IPS DF 4.7 (cell line): ENCODE data around the gene SIPA1L3.

Source experiments
- DNase-seq: peaks from one replicate; pipeline ENCODE4 v3.0.0-alpha.2; 2013; ENCODE audit warnings: low spot score; ENCODE audit errors: extremely low read depth

The SIPA1L3 gene

DNA sequence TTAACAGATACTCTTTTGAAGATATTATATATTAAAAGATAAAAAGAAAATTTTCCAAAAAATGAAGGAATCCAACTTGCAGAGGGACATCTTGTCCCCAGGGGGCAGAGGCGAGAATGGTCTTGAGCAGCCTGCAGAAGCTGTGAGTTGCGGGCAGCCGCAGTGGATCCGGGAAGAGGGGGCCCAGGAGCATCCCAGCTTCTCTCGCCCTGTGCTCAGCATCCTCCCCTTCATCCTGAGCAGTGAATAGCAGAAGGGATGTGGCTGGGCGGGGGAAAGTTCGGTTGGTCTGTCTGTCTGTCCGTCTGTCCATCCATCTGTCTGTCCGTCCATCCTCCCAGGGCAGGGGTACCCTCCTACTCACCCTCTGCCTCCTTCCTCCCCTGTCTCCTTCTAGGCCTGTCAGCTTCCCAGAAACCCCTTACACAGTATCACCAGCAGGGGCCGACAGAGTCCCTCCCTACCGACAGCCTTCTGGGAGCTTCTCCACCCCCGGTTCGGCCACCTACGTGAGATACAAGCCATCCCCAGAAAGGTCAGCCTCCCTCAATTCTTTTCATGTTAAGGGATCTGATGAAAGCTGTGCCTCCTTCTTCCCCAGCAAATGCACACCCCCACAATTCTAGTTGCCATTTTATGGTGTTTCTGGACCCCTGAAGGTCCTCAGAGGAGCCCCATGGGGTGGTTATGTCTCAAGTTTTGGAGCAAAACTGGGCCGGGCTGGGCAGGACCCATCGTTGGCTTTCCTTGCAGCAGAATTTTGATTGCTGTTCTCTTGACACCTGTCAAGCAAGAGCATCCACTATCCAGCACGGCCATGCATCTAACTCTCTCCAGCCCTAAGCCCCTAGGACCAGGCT lies 235.4 kb downstream of the SIPA1L3 start:
- peak; percentile 49 for DNase-seq

DNA sequence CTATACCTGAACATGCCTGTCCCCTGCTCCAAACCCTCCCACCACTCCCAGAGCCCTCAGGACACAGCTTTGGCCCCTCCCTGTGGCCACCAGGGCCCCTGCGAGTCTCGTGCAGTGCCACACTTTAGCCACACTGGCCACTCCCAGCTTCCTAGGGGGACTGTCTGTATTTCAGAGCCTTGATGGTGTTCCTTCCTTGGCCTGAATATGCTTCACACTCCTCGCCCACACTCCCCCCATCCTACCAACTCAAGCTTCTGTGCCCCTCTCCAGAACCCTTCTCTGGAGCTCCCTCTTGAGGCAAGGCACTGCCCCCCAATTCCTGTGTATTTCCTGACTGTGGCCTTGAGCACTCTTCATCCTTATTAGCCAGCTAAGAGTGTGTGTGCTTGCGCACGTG lies 236.8 kb downstream of the SIPA1L3 start:
- no peak for DNase-seq

- DNase-seq, result no peak
These were observed 237.7 kb downstream of the SIPA1L3 start for GRCh38 chr19:38144667-38145066.

DNA sequence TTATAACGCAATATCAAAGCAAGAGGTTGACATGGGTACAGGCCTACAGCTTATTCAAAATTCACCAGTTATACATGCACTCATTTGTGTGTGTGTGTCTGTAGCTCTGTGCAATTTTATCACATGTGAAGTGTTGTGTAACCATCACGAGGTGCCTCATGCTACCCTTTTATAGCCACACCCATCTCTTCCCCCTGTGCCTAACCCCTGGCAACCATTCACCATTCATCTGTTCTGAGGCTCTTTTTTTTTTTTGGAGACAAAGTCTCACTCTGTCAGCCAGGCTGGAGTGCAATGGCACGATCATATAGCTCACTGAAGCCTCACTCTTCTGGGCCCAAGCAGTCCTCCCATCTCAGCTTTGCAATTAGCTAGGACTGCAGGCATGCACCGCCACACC lies 238.6 kb downstream of the SIPA1L3 start:
- DNase-seq, result no peak

GRCh38 chr19:38148337-38148736 lies 241.3 kb downstream of the SIPA1L3 start:
- DNase-seq, result no peak

DNA sequence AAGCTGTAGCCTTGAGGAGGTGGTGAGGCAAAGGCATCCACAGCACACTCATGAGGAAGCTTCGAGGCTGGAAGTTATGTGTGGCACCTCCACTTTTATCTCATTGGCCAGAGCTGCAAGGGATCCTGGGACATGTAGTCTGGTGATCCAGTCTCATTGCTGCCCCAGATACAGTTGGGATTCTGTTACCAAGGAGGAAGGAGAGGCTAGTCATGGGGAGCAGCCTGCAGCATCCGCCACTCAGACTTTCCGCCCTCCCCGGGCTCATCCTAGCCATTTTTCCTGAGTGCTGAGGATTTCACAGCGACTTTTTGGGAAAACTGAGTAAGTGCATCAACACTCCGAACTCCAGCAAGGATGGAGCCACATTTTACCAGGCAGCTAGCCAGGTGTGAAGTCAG lies 242.7 kb downstream of the SIPA1L3 start:
- DNase-seq, result no peak

DNA sequence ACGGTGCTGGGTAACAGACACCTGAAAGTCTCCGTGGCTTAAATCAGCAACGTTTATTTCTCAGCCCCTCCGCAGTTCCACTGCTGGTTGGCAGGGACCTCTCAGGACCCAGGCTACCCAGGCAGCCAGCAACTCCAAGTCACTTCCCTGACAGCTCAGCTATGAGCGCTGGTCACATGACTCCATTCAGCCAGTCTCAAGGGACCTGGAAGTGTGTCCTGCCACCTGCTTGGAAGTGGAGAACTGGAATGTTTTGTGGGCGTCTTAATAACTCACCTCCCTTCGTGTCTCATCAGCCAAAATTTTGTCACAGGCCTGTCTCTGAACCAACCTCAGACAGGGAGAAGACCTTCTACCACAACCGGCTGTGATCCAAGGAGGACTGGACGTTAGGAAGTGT lies 244.2 kb downstream of the SIPA1L3 start:
- DNase-seq, result no peak

DNA sequence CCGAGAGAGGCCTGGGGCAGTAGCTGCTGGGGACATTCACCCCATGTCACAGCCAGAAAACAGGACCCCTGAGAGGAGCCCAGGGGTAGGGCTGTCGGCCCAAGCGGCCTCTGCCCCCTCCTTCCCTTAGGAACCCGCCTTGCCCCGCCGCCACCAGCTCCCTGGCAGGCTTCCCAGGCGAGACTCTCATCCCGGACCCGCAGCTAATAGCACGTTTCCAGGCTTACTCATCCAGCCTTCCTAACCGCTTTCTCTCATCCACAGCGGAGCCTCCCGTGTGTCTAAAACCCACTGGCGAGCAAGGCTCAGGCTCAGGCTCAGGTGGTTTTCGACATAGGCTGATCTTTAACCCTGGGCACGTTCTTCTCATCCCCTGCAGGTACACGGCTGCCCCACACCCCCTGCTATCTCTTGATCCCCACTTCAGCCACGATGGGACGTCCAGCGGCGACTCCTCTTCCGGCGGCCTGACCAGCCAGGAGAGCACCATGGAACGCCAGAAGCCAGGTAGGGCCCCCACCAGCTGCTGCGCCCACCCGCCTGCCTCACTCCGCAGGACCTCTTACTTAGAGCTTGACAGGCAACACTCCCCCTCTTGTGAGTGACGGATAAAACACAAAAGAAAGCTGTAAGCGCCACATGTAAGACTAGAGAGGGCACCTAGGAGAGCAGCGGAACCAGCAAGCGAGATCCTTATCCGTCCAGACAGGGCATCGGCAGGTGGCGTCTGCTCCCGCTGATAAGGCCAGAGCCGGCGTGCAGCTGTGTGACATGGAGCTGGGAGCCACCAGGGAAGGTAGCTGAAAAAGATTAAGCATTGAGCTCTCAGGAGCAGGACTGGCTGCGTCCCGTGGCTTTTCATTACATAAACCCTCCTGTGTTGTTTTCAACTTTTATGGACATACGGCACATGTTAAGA lies 245.7 kb downstream of the SIPA1L3 start:
- no peak for DNase-seq

DNA sequence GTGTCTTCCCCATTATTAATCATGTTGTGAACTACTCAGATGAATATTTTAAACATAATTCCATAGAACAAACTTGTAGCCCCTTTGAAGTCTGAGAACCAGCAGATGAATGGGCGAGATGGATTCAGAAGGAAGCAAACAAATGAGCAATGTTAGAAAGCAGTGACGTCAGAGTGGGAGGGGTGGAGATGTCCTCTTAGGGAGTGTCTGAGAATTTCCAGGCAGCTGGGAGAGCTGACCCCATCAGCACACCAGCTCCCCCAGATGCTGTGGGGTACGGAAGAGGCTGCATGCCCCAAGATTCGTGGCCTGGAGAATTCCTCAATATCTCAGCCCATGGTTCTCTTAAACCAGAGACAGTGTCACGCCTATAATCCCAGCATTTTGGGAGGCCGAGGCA lies 248.4 kb downstream of the SIPA1L3 start:
- no peak for DNase-seq

GRCh38 chr19:38158730-38159129 lies 251.7 kb downstream of the SIPA1L3 start:
- DNase-seq, result no peak

DNA sequence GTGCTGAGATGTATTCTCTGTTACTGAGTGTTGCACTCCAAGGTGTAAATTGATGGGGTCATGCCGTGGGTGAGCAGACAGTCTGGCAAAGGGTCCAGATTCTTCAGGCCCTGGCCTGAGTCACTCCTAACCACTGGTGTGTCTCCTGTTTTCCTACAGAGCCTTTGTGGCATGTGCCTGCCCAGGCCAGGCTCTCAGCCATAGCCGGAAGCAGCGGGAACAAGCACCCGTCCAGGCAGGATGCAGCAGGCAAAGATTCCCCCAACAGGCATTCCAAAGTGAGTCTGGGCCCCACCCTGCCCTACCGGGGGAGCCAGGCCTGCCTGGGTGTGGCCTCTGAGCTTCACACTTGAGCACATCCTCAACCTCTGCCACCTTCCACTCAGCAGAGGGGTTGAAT lies 255.1 kb downstream of the SIPA1L3 start:
- no peak for DNase-seq

GRCh38 chr19:38162632-38163031 lies 255.6 kb downstream of the SIPA1L3 start:
- DNase-seq, result no peak

GRCh38 chr19:38163419-38164290 lies 256.6 kb downstream of the SIPA1L3 start:
- no peak for DNase-seq

GRCh38 chr19:38164526-38164925 lies 257.5 kb downstream of the SIPA1L3 start:
- DNase-seq, result no peak

GRCh38 chr19:38165335-38165734 lies 258.3 kb downstream of the SIPA1L3 start:
- DNase-seq, result no peak

- DNase-seq, result no peak
These were observed 261.6 kb downstream of the SIPA1L3 start for GRCh38 chr19:38168637-38169036.

DNA sequence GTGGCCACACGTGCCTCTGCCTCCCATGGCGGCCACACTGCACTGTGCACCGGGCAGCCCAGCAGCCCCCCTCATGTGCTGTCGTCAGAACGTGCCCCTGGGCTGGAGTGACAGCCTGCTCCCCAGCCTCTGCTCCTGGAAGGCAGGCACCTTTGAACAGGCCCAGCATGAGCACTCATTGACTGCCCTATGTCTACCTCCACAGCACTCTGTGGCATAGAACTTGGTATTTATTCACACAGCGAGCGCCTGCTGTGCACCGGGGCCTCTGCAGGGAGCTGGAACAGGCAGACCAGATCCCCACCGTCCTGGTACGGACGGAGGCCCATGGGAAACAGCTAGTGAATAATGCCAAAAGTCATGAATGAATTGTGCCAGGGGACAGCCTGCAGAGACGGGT lies 263.3 kb downstream of the SIPA1L3 start:
- DNase-seq, result no peak

GRCh38 chr19:38172001-38172400 lies 265.0 kb downstream of the SIPA1L3 start:
- no peak for DNase-seq

DNA sequence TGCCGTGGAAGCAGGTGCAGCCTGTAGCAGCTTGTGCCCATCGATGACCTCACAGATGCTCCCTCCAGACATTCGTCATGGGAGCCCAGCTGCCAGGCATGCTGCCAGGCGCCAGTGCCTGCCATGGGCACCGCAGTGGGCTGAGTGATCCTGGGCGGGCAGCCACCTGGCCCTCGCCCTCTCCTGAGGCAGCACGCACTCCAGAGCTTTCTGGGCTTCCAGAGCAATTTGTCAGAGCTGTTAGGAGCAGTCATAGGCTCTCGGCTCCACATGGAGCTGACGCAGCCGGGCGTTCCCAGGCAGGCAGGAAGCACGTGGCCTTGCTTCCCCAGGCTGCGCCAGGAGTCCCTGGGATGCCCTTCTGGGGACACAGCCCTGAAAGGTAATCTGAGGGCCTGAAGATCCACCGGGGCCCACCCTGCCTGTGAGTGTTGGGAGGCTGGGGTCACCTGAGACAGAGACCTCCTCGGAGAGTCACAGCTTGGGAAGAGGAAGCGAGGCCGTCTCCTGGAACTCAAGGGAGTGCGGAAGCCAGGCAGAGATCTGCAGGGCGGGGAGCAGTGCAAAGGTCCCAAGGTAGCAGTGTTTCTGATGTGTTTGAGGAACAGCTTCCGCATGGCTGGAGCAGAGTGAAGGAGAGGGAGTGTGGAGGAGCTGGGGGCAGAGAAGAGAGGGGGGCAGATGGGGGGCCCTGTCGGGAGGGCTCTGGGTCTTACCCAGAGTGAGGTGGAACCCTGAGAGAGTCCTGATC lies 266.5 kb downstream of the SIPA1L3 start:
- no peak for DNase-seq

- no peak for DNase-seq
These were observed 268.4 kb downstream of the SIPA1L3 start for GRCh38 chr19:38175422-38175821.

GRCh38 chr19:38180071-38180470 lies 273.1 kb downstream of the SIPA1L3 start:
- no peak for DNase-seq
